ENCODE data around the gene SLC4A11. TPM values are rescaled to one million over a fixed set of nuclear protein-coding genes. Genes with fewer than 3 reads are reported as not detected.
A peak's percentile ranks its signal among the peaks of the same experiment; 100 is the strongest.

SLC4A11 gene
- total RNA-seq, 2 donors from 2014 or later = 0.52 TPM; not detected in 1

- TF ChIP-seq CTCF (IDR thresholded peaks at IDR 0.05) = no peak
- TF ChIP-seq POLR2A (IDR thresholded peaks at IDR 0.05) = no peak
- intact Hi-C loops (cut with DNase I) = no loop called here
- 100% methylated on average over 1 of the region's 1 CpG for WGBS, 2 donors
- Histone ChIP-seq H3K27me3 (no peaks in the 10 kb centered on the region), H3K36me3 (replicated peaks in 1 of 2; ENCODE audit: insufficient read depth in 1 of 2, low read depth in 2 of 2) (peaks cover 0 to 2% of the 10 kb centered on the region in 2 donors), H3K4me1 (peaks cover 5% of the 10 kb centered on the region), H3K27ac (no peak overlapping the region), H3K4me3 (no peak overlapping the region), H3K9me3 (no peaks in the 10 kb centered on the region)
- ATAC-seq = no peak
- DNase-seq = no peak
Measured at GRCh38 chr20:3279761-3280160, 40.8 kb upstream of the SLC4A11 start.

GRCh38 chr20:3277686-3278465 lies 38.9 kb upstream of the SLC4A11 start:
- no peaks in the 10 kb centered on the region for H3K9me3 ChIP-seq
- H3K27ac ChIP-seq = no peak overlapping the region
- peaks cover 0 to 2% of the 10 kb centered on the region in 2 donors for H3K36me3 ChIP-seq (replicated peaks in 1 of 2; ENCODE audit: insufficient read depth in 1 of 2, low read depth in 2 of 2)
- 89 to 94% methylated on average over 3 to 7 of the region's 7 CpGs for WGBS, 2 donors
- H3K27me3 ChIP-seq = no peaks in the 10 kb centered on the region
- intact Hi-C loops (cut with DNase I) = no loop called here
- peaks cover 3% of the 10 kb centered on the region for H3K4me1 ChIP-seq
- TF ChIP-seq CTCF (IDR thresholded peaks at IDR 0.05) (no peak), POLR2A (IDR thresholded peaks at IDR 0.05) (no peak)
- DNase-seq (no peak), ATAC-seq (no peak)
- no peak overlapping the region for H3K4me3 ChIP-seq

- Histone ChIP-seq H3K4me1 (no peaks in the 10 kb centered on the region), H3K36me3 (replicated peaks in 1 of 2; ENCODE audit: insufficient read depth in 1 of 2, low read depth in 2 of 2) (peaks cover 0 to 2% of the 10 kb centered on the region in 2 donors), H3K27me3 (no peaks in the 10 kb centered on the region), H3K27ac (no peak overlapping the region), H3K9me3 (no peaks in the 10 kb centered on the region), H3K4me3 (no peak overlapping the region)
- TF ChIP-seq POLR2A (IDR thresholded peaks at IDR 0.05) = no peak
- peak in 2 of 7 experiments; percentile 18 to 25 for TF ChIP-seq CTCF (IDR thresholded peaks at IDR 0.05)
- ATAC-seq = no peak
- WGBS, 2 donors = 29 to 57% methylated on average over 1 of the region's 1 CpG
- peak in 2 of 4 donors; percentile 11 to 24 for DNase-seq
- intact Hi-C loops (cut with DNase I) = no loop called here
Measured at GRCh38 chr20:3276680-3277015, 37.7 kb upstream of the SLC4A11 start.

GRCh38 chr20:3275966-3276679 lies 37.1 kb upstream of the SLC4A11 start:
- no peak overlapping the region for H3K4me3 ChIP-seq
- H3K36me3 ChIP-seq (replicated peaks in 1 of 2; ENCODE audit: insufficient read depth in 1 of 2, low read depth in 2 of 2) = peaks cover 0 to 2% of the 10 kb centered on the region in 2 donors
- no peaks in the 10 kb centered on the region for H3K9me3 ChIP-seq
- no peak for DNase-seq
- WGBS, 2 donors = 93 to 97% methylated on average over 2 of the region's 2 CpGs
- no peaks in the 10 kb centered on the region for H3K27me3 ChIP-seq
- no peak overlapping the region for H3K27ac ChIP-seq
- ATAC-seq = no peak
- no peak for TF ChIP-seq CTCF (IDR thresholded peaks at IDR 0.05)
- TF ChIP-seq POLR2A (IDR thresholded peaks at IDR 0.05) = no peak
- intact Hi-C loops (cut with DNase I) = no loop called here
- no peaks in the 10 kb centered on the region for H3K4me1 ChIP-seq
